Measurements from ENCODE around the gene SERPINA5. TPM values are rescaled to one million over a fixed set of nuclear protein-coding genes. Genes with fewer than 3 reads are reported as not detected.

The SERPINA5 gene
- polyA plus RNA-seq, 1 donor from 2014 or later: not detected

DNA sequence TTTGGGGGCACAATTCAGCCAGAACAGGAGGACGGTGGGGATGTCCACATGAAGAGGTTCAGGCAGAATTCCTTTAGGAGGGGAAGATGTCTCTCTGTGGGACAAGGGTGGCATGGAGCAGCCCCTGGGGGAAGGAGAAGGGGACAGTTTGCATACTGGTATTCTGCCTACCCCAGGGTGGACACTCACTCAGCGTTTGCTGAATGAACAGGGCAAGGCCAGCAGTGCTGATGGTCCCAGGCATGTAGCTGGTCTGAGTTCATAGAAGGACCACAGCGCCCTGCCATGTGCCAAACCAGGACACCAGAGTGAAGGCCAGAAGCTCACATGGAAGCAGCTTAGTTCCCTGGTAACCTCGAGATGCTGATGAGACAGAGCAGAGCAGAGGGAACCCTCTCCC lies 5.4 kb downstream of the SERPINA5 start (continued):
- TF ChIP-seq EP300 (conservative IDR thresholded peaks at IDR 0.05; ENCODE audit: poor library complexity, severe bottlenecking): no peak

DNA sequence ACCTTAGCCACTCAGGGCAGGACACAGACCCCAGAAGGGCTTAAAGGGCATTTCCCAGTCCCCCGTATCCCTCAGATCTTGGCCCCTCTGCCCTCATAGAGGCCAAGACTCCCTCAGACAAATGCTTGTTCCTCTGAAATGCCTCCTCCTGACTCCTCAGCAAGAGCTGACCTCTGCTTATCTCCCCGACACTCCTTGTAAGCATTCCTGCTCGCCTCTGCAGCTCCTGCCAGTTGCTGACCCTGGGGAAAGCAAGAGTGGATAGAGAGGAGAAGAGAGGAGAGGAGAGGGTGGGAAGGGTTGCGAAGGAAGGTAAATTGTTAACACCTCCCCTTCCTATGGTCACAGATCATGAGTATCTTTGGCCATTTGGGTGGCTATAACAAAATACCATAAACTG lies 7.1 kb downstream of the SERPINA5 start:
- H3K27me3 ChIP-seq (ENCODE audit: insufficient read depth, low read depth, low read length): no peaks in the 10 kb centered on the region
- TF ChIP-seq, protein P1, sequence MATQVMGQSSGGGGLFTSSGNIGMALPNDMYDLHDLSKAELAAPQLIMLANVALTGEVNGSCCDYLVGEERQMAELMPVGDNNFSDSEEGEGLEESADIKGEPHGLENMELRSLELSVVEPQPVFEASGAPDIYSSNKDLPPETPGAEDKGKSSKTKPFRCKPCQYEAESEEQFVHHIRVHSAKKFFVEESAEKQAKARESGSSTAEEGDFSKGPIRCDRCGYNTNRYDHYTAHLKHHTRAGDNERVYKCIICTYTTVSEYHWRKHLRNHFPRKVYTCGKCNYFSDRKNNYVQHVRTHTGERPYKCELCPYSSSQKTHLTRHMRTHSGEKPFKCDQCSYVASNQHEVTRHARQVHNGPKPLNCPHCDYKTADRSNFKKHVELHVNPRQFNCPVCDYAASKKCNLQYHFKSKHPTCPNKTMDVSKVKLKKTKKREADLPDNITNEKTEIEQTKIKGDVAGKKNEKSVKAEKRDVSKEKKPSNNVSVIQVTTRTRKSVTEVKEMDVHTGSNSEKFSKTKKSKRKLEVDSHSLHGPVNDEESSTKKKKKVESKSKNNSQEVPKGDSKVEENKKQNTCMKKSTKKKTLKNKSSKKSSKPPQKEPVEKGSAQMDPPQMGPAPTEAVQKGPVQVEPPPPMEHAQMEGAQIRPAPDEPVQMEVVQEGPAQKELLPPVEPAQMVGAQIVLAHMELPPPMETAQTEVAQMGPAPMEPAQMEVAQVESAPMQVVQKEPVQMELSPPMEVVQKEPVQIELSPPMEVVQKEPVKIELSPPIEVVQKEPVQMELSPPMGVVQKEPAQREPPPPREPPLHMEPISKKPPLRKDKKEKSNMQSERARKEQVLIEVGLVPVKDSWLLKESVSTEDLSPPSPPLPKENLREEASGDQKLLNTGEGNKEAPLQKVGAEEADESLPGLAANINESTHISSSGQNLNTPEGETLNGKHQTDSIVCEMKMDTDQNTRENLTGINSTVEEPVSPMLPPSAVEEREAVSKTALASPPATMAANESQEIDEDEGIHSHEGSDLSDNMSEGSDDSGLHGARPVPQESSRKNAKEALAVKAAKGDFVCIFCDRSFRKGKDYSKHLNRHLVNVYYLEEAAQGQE (IDR thresholded peaks at IDR 0.05; ENCODE audit: borderline replicate concordance): no peak
- TF ChIP-seq RAD21 (conservative IDR thresholded peaks at IDR 0.05) (no peak), SMC3 (conservative IDR thresholded peaks at IDR 0.05; ENCODE audit: poor library complexity) (no peak), POLR2AphosphoS5 (IDR thresholded peaks at IDR 0.05) (no peak)
- H3K79me2 ChIP-seq (replicated peaks; ENCODE audit: insufficient read depth, low read length): no peaks in the 10 kb centered on the region
- H2AFZ ChIP-seq (ENCODE audit: low read depth, low read length): no peak overlapping the region
- H3K27ac ChIP-seq (ENCODE audit: low read length): no peak overlapping the region
- H3K36me3 ChIP-seq (ENCODE audit: insufficient read depth, low read length): no peaks in the 10 kb centered on the region
- no peaks in the 10 kb centered on the region for H3K9me2 ChIP-seq (ENCODE audit: insufficient read depth, low read length)
- no peak overlapping the region for H3K4me2 ChIP-seq (ENCODE audit: low read length)
- H4K20me1 ChIP-seq (ENCODE audit: insufficient read depth): no peaks in the 10 kb centered on the region
- H3F3A ChIP-seq (ENCODE audit: insufficient read depth, low read length, poor library complexity, severe bottlenecking): no peaks in the 10 kb centered on the region
- H3K4me3 ChIP-seq (ENCODE audit: low read length): no peak overlapping the region
- H3K9me3 ChIP-seq (ENCODE audit: low read length): no peaks in the 10 kb centered on the region
- H3K9ac ChIP-seq (ENCODE audit: low read length): no peak overlapping the region

DNA sequence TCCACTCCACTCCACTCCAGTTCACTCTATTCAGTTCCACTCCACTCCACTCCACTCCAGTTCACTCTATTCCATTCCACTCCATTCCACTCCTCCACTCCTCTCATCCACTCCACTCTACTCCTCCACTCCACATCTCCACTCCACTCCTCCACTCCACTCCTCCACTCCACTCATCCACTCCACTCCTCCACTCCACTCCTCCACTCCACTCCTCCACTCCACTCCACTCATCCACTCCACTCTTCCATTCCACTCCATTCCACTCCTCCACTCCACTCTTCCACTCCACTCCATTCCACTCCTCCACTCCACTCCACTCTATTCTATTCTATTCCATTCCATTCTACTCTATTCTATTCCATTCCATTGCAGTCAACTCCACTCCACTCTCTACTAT lies 9.8 kb downstream of the SERPINA5 start:
- H3K9me3 ChIP-seq (ENCODE audit: low read length): no peaks in the 10 kb centered on the region
- H3K4me2 ChIP-seq (ENCODE audit: low read length): no peak overlapping the region
- no peak overlapping the region for H3K27ac ChIP-seq (ENCODE audit: low read length)
- H3K79me2 ChIP-seq (replicated peaks; ENCODE audit: insufficient read depth, low read length): no peaks in the 10 kb centered on the region
- H3F3A ChIP-seq (ENCODE audit: insufficient read depth, low read length, poor library complexity, severe bottlenecking): no peaks in the 10 kb centered on the region
- no peaks in the 10 kb centered on the region for H3K27me3 ChIP-seq (ENCODE audit: insufficient read depth, low read depth, low read length)
- no peak overlapping the region for H3K4me3 ChIP-seq (ENCODE audit: low read length)
- H2AFZ ChIP-seq (ENCODE audit: low read depth, low read length): no peak overlapping the region
- no peaks in the 10 kb centered on the region for H3K9me2 ChIP-seq (ENCODE audit: insufficient read depth, low read length)
- H3K36me3 ChIP-seq (ENCODE audit: insufficient read depth, low read length): no peaks in the 10 kb centered on the region
- TF ChIP-seq POLR2AphosphoS5 (IDR thresholded peaks at IDR 0.05) (no peak), TAF1 (IDR thresholded peaks at IDR 0.05; ENCODE audit: low read depth) (no peak), MXI1 (conservative IDR thresholded peaks at IDR 0.05; ENCODE audit: poor library complexity, severe bottlenecking) (no peak), EP300 (conservative IDR thresholded peaks at IDR 0.05; ENCODE audit: poor library complexity, severe bottlenecking) (no peak), RAD21 (conservative IDR thresholded peaks at IDR 0.05) (no peak), SMC3 (conservative IDR thresholded peaks at IDR 0.05; ENCODE audit: poor library complexity) (no peak), EZH2 (IDR thresholded peaks at IDR 0.05; ENCODE audit: borderline replicate concordance, insufficient read depth, low read length, poor library complexity, severe bottlenecking) (no peak)
- TF ChIP-seq, protein P1 (IDR thresholded peaks at IDR 0.05; ENCODE audit: borderline replicate concordance): no peak
- TF ChIP-seq, protein P2, sequence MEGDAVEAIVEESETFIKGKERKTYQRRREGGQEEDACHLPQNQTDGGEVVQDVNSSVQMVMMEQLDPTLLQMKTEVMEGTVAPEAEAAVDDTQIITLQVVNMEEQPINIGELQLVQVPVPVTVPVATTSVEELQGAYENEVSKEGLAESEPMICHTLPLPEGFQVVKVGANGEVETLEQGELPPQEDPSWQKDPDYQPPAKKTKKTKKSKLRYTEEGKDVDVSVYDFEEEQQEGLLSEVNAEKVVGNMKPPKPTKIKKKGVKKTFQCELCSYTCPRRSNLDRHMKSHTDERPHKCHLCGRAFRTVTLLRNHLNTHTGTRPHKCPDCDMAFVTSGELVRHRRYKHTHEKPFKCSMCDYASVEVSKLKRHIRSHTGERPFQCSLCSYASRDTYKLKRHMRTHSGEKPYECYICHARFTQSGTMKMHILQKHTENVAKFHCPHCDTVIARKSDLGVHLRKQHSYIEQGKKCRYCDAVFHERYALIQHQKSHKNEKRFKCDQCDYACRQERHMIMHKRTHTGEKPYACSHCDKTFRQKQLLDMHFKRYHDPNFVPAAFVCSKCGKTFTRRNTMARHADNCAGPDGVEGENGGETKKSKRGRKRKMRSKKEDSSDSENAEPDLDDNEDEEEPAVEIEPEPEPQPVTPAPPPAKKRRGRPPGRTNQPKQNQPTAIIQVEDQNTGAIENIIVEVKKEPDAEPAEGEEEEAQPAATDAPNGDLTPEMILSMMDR (IDR thresholded peaks at IDR 0.05; ENCODE audit: poor library complexity, severe bottlenecking): no peak
- H3K9ac ChIP-seq (ENCODE audit: low read length): no peak overlapping the region
- no peaks in the 10 kb centered on the region for H4K20me1 ChIP-seq (ENCODE audit: insufficient read depth)
